Measurements from ENCODE around the gene KCNQ4.

Gene KCNQ4

DNA sequence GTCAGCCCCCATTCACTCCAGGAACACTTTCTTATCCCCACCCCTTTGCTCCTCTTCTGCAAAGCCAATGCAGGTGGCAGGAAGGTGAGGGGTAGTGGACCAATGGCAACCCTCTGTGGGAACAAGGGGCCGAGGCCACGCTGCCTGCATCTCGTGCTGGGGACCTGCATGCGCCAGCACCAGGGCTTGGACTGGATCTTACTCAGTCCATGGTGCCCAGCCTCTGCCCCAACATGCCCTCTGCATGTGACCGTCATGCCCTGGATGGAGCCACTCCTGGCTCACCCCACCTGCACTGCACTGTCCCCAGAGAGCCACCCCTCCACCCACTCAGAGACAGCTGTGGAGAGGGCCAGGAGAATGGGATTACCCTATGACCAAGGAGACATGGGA, 56.4 kb downstream of the KCNQ4 start:
- H3K9me3 ChIP-seq = no peaks in the 10 kb centered on the region
- H3K4me1 ChIP-seq = peaks cover 4% of the 10 kb centered on the region; the same call in 1 of the 2 replicates
- no peak overlapping the region for H3K4me3 ChIP-seq (ENCODE audit: low read depth, low read length)
- no peak for DNase-seq
- H3K36me3 ChIP-seq = no peaks in the 10 kb centered on the region
- H3K27me3 ChIP-seq = no peaks in the 10 kb centered on the region
- TF ChIP-seq, protein P1, sequence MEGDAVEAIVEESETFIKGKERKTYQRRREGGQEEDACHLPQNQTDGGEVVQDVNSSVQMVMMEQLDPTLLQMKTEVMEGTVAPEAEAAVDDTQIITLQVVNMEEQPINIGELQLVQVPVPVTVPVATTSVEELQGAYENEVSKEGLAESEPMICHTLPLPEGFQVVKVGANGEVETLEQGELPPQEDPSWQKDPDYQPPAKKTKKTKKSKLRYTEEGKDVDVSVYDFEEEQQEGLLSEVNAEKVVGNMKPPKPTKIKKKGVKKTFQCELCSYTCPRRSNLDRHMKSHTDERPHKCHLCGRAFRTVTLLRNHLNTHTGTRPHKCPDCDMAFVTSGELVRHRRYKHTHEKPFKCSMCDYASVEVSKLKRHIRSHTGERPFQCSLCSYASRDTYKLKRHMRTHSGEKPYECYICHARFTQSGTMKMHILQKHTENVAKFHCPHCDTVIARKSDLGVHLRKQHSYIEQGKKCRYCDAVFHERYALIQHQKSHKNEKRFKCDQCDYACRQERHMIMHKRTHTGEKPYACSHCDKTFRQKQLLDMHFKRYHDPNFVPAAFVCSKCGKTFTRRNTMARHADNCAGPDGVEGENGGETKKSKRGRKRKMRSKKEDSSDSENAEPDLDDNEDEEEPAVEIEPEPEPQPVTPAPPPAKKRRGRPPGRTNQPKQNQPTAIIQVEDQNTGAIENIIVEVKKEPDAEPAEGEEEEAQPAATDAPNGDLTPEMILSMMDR (IDR thresholded peaks at IDR 0.05; ENCODE audit: low read depth, low read length) = no peak

DNA sequence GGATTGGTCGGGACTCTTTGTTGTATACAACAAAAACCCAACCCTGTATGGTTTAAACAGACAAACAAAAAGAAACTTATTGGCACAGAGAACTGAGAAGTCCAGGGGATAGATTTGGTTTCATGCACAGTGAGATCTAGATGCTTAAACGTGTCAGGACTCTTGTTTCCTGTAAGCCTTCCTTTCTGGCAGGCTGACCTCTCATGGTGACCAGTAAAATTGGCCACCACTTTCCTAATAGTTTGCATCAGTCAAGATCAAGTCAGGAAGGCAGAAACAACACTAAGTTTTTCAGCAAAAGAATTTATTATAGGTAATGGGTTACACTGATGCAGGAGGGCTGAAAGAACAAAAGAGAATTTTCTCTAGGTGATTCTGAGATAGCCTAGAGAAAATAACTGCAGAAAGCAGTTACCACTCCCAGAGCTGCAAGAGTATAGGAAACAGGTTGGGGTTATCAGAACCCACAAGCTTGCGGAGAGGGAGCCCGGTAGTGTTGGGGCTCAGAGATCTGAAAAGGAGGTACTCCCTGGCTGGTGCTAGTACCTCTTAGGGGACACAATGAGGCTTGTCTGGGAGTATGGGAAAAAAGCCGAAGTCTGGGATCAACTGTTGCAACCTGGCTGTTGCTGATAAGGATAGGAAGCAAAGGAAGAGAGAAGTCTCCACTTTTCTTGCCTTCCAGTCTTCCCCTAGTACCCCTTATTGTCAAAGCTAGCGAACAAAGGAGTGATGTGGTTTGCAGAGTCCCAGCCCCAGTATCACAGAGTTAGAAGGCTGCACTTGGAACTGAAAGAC, 57.1 kb downstream of the KCNQ4 start:
- TF ChIP-seq, protein P1 (IDR thresholded peaks at IDR 0.05; ENCODE audit: low read depth, low read length) = no peak
- peaks cover 4% of the 10 kb centered on the region; the same call in 1 of the 2 replicates for H3K4me1 ChIP-seq
- H3K9me3 ChIP-seq = no peaks in the 10 kb centered on the region
- H3K4me3 ChIP-seq (ENCODE audit: low read depth, low read length) = no peak overlapping the region
- no peaks in the 10 kb centered on the region for H3K36me3 ChIP-seq
- DNase-seq = no peak
- no peaks in the 10 kb centered on the region for H3K27me3 ChIP-seq

DNA sequence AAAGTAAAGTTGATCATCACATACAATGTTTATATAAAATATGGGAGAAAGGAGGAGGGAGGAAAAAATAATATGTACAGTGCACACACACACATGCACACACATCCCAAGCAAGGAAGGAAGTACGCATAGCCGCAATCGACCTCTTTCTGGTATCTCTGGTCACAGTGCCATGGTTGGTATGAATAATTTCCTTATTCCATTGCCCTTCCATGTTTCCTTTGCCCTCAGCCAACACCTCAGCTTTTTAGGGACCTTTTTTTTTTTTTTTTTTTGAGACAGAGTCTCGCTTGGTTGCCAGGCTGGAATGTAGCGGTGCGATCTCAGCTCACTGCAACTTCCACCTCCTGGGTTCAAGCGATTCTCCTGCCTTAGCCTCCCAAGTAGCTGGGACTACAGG, 58.0 kb downstream of the KCNQ4 start:
- no peaks in the 10 kb centered on the region for H3K36me3 ChIP-seq
- DNase-seq = no peak
- no peak overlapping the region for H3K4me3 ChIP-seq (ENCODE audit: low read depth, low read length)
- H3K4me1 ChIP-seq = peaks cover 4% of the 10 kb centered on the region; the same call in 1 of the 2 replicates
- no peaks in the 10 kb centered on the region for H3K27me3 ChIP-seq
- TF ChIP-seq, protein P1 (IDR thresholded peaks at IDR 0.05; ENCODE audit: low read depth, low read length) = no peak
- H3K9me3 ChIP-seq = no peaks in the 10 kb centered on the region

DNA sequence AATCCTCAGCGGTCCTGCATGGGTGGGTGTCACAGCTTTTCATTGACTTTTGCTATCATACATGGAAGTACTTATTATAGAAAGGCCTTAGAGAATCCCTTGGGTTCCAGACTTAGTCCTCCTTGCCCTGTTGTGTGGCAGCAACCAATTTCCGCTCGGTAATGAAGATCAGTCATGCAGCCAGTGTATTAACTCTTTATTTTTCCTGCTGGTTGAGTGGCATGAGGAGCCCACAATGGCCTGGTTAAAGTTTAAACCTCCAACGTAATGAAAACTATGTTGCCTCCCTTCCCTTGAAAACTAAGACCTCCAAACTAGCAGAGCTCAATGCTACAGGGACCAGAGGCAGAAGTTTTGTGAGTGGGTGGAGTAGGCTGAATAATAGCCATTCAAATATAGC, 58.6 kb downstream of the KCNQ4 start:
- no peaks in the 10 kb centered on the region for H3K36me3 ChIP-seq
- H3K27me3 ChIP-seq = no peaks in the 10 kb centered on the region
- DNase-seq = no peak
- H3K9me3 ChIP-seq = no peaks in the 10 kb centered on the region
- no peak overlapping the region for H3K4me3 ChIP-seq (ENCODE audit: low read depth, low read length)
- H3K4me1 ChIP-seq = peaks cover 4% of the 10 kb centered on the region; the same call in 1 of the 2 replicates
- TF ChIP-seq, protein P1 (IDR thresholded peaks at IDR 0.05; ENCODE audit: low read depth, low read length) = no peak

DNA sequence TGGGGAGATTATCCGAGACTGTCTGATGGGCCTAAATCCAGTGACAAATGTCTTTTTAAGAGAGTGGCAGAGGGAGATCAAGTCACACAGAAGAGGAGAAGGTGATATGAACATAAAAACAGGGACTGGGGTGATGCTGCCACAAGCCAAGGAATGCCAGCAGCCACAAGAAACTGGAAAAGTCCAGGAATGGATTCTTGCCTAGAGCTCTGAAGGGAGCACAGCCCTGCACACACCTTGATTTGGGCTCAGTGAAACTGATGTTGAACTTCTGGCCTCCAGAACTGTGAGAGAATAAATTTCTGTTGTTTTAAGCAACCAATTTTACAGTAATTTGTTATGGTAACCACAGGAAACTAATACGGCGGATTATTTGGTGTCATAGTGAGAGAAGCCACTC, 59.1 kb downstream of the KCNQ4 start:
- Histone ChIP-seq H3K4me3 (ENCODE audit: low read depth, low read length) (no peak overlapping the region), H3K27me3 (no peaks in the 10 kb centered on the region), H3K9me3 (no peaks in the 10 kb centered on the region), H3K36me3 (no peaks in the 10 kb centered on the region), H3K4me1 (peaks cover 4% of the 10 kb centered on the region; the same call in 1 of the 2 replicates)
- TF ChIP-seq, protein P1 (IDR thresholded peaks at IDR 0.05; ENCODE audit: low read depth, low read length) = no peak
- DNase-seq = no peak

DNA sequence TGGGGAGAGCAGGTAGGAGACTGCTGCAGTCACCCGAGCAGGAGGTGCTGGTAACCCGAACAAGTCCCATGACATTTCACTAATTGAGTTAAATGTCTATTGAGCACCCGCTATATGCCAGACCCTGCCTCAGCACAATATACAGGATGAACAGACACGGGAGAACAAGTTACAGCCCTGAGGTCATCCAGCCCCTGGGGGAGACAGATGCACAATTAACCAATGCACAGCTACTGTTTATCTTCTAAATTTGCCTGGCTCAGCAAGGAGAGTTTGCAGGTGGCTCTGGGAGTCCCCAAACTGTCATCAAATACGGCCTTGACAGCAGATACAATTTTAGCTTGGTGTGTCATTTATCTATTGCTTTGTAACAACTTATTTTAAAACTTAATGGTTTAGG, 60.5 kb downstream of the KCNQ4 start:
- no peaks in the 10 kb centered on the region for H3K9me3 ChIP-seq
- H3K36me3 ChIP-seq = no peaks in the 10 kb centered on the region
- H3K27me3 ChIP-seq = no peaks in the 10 kb centered on the region
- no peak overlapping the region for H3K4me3 ChIP-seq (ENCODE audit: low read depth, low read length)
- TF ChIP-seq, protein P1 (IDR thresholded peaks at IDR 0.05; ENCODE audit: low read depth, low read length) = no peak
- peak; percentile 80 for DNase-seq
- peaks cover 4% of the 10 kb centered on the region; the same call in 1 of the 2 replicates for H3K4me1 ChIP-seq
